Measurements from ENCODE around the gene ERLEC1. TPM values are rescaled to one million over a fixed set of nuclear protein-coding genes. Genes with fewer than 3 reads are reported as not detected.

The ERLEC1 gene
- total and polyA plus RNA-seq, 7 donors, result 23.4 to 69.2 (median 35.4) TPM

GRCh38 chr2:53826030-53826410 is 39.2 kb downstream of the ERLEC1 start:
- peaks cover 0 to under 1% (median 0%) of the 10 kb centered on the region in 4 donors for H3K36me3 ChIP-seq
- 81 to 91% methylated on average over 1 of the region's 1 CpG for WGBS, 2 donors
- no peak for DNase-seq
- no peaks in the 10 kb centered on the region for H3K4me1 ChIP-seq
- peaks cover 0 to 5% (median 0%) of the 10 kb centered on the region in 4 donors for H3K9me3 ChIP-seq
- no peaks in the 10 kb centered on the region for H3K27me3 ChIP-seq
- peak overlapping the region in 2 of 4 donors; percentile 12 to 55 for H3K27ac ChIP-seq
- no peak overlapping the region for H3K4me3 ChIP-seq
- intact Hi-C loops (cut with DNase I), result no loop called here
- TF ChIP-seq POLR2A (IDR thresholded peaks at IDR 0.05) (no peak), CTCF (IDR thresholded peaks at IDR 0.05) (no peak), EP300 (IDR thresholded peaks at IDR 0.05) (no peak), POLR2AphosphoS5 (IDR thresholded peaks at IDR 0.05) (no peak)

- no peak for DNase-seq
- Histone ChIP-seq H3K9me3 (peaks cover 0 to 5% (median 0%) of the 10 kb centered on the region in 4 donors), H3K4me3 (no peak overlapping the region), H3K27ac (peak overlapping the region in 2 of 4 donors; percentile 12 to 55), H3K27me3 (no peaks in the 10 kb centered on the region), H3K4me1 (no peaks in the 10 kb centered on the region), H3K36me3 (peaks cover 0 to 6% (median 3%) of the 10 kb centered on the region in 4 donors)
- 78 to 82% methylated on average over 3 of the region's 3 CpGs for WGBS, 2 donors
- TF ChIP-seq POLR2A (IDR thresholded peaks at IDR 0.05) (no peak), POLR2AphosphoS5 (IDR thresholded peaks at IDR 0.05) (peak in 1 of 4 donors; percentile 38), EP300 (IDR thresholded peaks at IDR 0.05) (no peak), CTCF (IDR thresholded peaks at IDR 0.05) (no peak)
- intact Hi-C loops (cut with DNase I), result no loop called here
Measured at GRCh38 chr2:53826587-53827397, 39.9 kb downstream of the ERLEC1 start.

GRCh38 chr2:53827398-53828175 is 40.7 kb downstream of the ERLEC1 start:
- WGBS, 2 donors, result 94 to 95% methylated on average over 3 of the region's 3 CpGs
- intact Hi-C loops (cut with DNase I), result no loop called here
- peaks cover 0 to 5% (median 0%) of the 10 kb centered on the region in 4 donors for H3K9me3 ChIP-seq
- H3K27me3 ChIP-seq, result no peaks in the 10 kb centered on the region
- peaks cover 0 to 6% (median 3%) of the 10 kb centered on the region in 4 donors for H3K36me3 ChIP-seq
- no peak for DNase-seq
- H3K4me1 ChIP-seq, result no peaks in the 10 kb centered on the region
- H3K27ac ChIP-seq, result peak overlapping the region in 1 of 4 donors; percentile 55
- TF ChIP-seq POLR2AphosphoS5 (IDR thresholded peaks at IDR 0.05), result no peak
- H3K4me3 ChIP-seq, result no peak overlapping the region

GRCh38 chr2:53828331-53828730 is 41.5 kb downstream of the ERLEC1 start:
- no peak for DNase-seq
- 96 to 97% methylated on average over 4 of the region's 4 CpGs for WGBS, 2 donors
- no peak overlapping the region for H3K27ac ChIP-seq

More at GRCh38 chr2:53828331-53828730, 41.5 kb downstream of the ERLEC1 start:
- no peaks in the 10 kb centered on the region for H3K4me1 ChIP-seq
- peaks cover 0 to 6% (median 3%) of the 10 kb centered on the region in 4 donors for H3K36me3 ChIP-seq
- no peak overlapping the region for H3K4me3 ChIP-seq
- H3K27me3 ChIP-seq, result no peaks in the 10 kb centered on the region
- intact Hi-C loops (cut with DNase I), result no loop called here
- TF ChIP-seq POLR2AphosphoS5 (IDR thresholded peaks at IDR 0.05) (no peak), CTCF (IDR thresholded peaks at IDR 0.05) (no peak), POLR2A (IDR thresholded peaks at IDR 0.05) (no peak), EP300 (IDR thresholded peaks at IDR 0.05) (no peak)
- peaks cover 0 to 5% (median 0%) of the 10 kb centered on the region in 4 donors for H3K9me3 ChIP-seq
